GM18868 (cell line): ENCODE results near the gene GRIN3A.
"Not testable (repeated sequence)": the region's sequence is repeated elsewhere in the genome, so short reads cannot be mapped to it uniquely, and the experiment has no call there.

Experiments
- ATAC-seq: cut with Tn5 transposase; IDR thresholded peaks from one replicate; pipeline ENCODE4 v1.9.1; 2021; ENCODE audit warnings: mild to moderate bottlenecking, moderate library complexity; ENCODE audit not compliant: unreplicated experiment

Gene GRIN3A

DNA sequence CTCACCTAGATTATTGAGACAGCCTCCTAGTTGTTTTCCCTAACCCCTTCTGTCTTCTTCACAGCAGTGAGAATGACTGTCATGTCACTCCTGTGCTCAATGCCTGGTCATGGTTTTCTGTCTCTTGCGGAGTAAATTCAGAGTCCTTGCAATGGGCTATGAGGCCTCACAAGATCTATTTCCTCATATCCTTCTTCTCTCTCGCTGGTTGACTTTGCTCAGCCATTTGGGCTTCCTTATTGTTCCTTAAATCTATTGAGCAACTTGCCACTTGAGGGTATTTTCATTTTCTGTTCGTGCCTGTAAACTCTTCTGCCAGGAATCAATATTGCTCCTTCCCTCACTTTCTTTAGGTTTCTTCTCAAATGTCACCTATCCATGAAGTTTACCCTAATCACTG is 152.7 kb downstream of the GRIN3A start:
- ATAC-seq, result no peak

DNA sequence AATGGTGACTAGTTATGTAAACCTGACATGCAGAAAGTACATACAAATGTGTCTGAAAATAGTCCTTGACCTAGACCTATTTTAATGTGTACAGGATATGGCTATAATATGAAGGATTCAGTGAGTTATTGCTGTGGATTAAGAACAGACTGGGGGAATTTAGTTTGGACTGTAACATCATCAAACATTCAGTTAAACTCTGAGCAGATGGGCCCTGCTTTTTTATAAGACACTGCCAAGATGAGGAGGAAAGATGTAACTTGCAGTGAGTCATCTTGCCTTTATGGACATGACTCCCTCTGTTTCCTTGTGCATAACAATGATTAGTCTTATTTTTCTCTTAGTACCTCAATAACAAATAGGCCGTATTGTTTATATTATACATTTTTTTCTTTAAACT is 155.9 kb downstream of the GRIN3A start:
- no peak for ATAC-seq

DNA sequence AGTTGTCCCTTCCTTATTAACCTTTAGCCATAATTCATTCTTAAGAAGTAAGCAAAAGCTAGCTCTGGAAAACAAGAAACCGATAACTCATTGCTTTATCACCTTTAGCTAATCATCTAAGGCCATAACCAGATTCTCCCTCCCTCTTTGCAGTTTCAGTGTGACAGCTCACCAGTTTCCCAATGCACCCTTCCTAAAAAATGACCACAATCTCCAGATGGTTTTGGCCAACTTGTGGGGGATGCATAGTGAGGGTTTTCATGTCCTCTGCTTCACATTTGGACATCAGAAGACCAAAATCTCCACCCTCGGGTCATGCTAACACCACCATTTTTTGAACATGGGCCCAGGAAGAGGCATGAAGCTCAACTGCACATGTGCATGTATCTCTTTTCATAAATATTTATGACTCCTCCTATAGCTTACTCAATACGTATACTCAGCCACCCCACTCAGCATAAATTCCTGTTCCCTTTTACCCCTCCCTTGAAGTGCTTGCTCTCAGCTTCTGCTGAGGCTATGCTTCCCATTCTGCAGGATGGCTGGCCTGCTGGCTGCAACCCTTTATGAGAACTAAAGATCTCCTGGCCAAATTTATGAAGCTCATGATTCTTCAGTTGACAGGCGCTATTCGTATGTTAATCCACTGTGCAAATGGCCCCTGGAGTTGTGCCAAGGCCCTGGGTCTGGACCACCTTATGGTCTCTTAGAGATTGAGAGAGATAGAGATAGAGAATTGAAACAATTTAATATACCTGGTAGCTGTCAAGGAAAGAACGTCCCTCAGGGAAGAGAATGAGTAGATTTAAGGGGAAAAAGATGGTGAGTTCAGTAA is 158.5 kb downstream of the GRIN3A start:
- no peak for ATAC-seq

DNA sequence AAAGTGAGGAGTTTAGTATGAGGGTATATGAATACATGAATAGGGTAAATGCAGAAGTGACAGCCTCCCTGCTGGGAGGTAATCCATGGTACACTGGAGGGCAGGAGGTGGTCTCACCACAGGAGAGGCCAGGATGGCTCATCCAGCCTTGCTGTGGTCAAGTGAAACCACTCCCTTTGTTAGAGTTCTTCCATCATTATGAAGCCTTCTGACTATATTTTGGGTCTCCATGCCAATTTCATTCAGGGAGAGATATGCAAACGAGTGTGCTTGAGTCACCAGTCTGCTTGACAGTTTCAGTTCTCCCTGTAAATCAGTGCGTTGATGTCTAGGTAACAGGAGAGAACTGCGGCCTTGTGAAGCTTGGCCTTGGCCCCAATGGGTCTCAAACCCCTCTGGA is 160.1 kb downstream of the GRIN3A start:
- peak; percentile 86 for ATAC-seq

DNA sequence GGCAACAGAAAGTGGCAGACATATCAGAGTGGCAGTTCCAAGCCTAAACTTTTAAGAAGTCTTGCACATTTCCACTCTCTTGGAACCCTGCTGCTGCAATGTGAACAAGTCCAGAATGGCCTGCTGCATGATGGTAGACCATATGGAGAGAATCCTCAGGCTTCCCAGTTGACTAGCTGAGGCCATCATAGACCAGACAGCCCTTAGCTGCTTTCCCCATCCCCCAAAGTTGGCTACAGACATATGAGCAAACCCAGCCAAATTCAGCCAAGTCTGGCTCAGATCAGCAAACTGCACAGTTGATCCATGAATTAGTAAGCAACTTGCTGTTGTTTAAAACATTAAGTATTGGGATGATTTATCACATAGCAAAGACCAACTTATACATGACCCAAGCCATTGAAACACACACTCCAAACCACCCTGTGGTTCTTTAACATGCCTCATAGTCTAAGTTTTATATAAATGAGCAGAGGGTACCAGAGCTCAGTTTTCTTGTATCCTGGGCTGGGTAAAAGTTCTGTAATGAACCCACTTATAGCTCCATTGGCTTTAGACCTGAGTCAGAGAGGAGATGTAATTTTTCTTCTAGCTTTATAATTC is 163.6 kb downstream of the GRIN3A start:
- ATAC-seq, result no peak

DNA sequence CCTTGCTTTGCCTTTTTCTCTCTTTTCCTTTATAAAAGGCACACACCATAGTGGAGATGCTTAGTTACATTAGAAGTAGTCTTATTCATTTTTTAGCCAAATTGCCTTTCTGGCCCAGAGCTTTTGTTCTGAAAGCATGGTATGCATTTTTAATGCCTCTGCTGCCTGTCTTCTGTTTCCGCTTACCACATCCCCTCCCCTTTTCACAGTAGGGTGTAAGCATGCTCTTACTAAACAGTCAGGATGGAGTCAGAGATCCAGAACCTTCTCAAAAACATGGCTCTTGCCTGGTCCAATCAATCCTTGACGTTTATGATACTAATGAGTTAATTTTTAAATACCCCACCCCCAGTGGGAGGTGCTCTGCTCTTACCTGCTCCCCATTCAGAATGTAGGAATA is 166.1 kb downstream of the GRIN3A start:
- no peak for ATAC-seq

DNA sequence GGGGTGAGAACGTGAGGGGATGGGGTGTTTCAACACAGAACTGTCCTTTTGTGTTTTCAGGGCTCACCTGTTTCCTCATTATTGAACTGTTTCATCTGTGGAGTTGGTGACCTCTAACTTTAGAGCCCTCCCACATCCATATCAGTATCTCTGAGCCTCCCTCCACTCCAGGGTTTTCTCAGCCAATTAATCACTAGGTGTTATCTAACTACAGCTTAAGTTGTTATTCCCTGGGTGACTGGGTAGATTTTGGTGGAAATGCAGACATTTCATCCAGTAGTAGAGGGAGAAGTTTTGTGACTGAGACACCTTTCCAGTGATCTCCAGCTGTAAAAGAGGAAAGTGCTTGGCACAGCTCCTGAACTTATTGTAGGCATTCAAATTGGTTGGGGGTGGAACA is 167.3 kb downstream of the GRIN3A start:
- ATAC-seq, result no peak

DNA sequence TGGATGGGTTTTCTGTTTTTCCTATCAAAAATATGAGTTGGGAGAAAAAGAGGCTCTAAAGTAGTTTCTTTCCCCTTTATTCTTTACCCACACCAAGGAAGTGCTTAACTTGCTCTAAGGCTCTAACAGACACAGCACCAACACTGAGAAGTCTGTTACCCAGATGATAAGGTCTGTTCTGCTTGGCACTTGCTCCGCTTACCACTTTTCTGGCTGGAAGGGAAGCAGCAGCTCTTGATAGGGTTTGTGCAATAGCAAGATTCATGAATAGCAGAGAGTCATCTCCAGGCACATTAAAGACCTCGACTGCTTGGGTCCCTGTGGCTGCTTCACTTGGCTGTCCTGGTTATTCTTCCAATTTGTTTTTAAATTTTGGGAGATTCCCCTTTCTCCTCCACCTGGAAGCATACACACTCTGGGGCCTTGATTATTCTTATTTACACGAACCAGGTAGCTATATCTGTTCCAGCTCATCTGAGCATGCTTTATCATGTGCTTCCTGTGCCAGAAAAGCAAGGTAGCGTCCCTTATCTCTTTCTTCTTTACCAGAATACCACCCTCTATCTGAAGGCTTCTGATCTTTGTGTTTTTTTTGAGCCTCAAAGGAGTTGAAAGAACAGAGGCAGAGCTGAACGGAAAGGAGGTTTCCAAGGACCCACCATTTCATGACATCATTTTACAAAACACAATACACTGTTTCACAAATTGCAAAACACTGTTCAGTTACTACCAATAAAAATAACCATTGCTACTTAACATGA is 168.5 kb downstream of the GRIN3A start:
- ATAC-seq, result no peak

DNA sequence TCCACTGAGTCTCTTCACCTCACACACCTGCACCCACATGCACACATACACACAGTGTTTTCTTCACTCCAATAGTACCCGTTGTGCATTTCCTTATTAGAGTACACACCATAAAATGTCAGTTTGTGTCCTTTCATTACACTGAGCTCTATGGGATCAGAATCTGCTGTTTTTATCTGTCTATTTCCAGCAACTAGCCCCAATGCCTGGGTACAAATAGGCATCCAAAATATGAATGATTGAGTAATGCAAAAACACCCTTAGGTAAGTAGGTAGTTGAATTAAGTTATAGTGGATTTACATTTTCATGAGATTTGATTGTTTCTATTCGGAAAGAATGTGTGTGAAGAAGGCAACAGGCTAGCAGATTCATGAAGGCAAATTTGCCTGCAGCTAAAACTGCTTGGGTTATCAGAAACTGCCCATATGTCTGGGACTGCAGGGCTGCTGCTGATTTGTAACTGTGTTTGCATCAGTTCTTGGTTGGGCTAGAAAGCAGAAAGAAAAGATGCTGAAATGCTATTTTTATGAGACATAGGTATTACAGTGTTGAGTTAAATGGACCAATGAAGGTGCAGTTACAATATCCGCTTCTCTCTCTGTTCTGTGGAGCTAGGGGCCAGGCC is 170.6 kb downstream of the GRIN3A start:
- ATAC-seq, result no peak

DNA sequence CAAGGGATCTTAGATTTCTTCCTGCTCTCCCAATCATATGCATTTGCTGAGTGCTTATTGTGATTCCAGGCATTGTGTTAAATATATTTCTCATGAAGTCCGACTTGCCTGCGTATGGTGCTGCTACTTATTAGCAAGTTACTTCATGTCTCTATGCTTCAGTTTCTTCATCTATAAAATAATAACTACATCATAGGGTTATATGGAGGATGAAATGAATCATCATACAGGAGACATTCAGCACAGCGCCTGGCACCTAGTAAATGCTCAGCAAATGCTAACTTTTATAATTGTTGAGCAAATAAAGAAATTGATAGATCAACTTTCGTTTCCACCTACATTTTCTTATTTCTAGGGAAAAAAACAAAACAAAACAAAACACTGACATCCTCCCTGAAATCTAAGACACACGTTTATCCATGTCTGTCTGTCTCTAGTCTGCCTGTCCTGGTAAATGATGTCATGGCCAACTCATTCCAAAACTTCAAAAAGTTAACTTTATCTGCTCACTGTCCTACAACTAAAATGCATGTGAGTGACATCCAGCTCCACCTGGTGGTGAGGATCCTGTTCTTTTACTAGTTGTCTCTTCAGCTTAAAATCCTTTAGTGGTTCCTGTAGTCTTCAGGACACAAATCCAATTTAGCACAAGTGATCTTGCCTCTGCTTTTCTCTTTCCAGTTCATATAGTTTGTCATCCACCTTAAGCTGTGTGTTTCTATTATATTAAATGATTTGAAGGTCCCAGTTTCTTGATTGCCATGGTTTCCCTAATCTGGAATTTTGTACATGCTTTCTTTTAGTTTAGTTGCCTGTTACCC is 171.3 kb downstream of the GRIN3A start:
- ATAC-seq, result peak; percentile 87

DNA sequence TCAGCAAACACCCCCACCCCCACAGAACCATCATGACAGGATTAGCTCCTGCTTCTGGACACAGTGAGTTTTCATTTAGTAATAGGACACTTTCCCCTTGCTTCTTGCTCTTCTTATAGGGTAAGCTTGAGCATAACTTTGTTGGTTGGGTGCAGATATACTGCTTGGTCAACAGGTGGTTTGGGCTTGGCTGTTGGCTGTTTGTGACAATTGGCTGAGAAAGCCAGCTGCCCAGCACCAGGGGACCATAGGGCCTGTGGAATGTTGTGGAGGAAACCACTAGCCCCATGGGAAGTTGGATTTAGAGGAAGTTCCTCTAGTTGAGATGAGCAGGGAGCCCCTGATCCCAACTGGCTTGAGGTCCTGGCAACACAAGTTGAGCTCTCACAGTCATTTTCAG is 174.2 kb downstream of the GRIN3A start:
- no peak for ATAC-seq

DNA sequence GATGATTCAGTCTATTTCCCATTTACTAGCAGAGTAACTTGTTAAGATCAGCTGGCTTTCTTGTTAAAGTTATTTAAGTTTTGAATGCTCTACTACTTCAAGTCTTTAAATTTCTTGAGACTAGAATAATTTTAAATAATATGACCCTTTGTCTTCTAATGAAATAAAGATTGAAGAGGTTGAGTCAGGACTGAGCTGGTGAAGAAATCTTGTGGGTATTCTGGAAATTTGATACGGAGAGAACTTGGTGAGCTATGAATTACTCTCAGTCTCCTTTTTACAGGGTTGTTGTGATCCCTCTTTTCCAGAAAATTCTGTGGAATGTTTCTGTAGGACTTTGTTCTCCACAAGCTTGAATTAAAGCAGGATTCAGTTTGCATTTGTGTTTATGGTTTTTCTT is 175.5 kb downstream of the GRIN3A start:
- no peak for ATAC-seq

DNA sequence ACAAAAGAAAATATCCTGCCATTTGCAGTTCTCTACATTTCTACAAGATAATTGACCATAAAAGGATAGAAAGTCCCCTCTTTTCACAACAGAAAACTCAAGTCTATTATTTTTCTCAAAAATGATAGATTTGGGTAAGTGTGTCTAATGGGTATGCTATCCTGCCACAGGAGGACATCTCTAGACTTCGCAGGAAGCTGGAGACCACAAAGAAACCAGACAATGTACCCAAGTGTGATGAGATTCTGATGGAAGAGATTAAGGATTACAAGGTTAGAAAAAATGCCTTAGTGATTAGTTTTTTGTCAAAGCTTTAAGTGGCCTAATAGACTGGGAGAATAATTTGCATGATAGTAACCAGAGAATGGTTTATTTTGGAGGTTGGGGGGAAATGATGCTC is 176.7 kb downstream of the GRIN3A start:
- ATAC-seq, result no peak

DNA sequence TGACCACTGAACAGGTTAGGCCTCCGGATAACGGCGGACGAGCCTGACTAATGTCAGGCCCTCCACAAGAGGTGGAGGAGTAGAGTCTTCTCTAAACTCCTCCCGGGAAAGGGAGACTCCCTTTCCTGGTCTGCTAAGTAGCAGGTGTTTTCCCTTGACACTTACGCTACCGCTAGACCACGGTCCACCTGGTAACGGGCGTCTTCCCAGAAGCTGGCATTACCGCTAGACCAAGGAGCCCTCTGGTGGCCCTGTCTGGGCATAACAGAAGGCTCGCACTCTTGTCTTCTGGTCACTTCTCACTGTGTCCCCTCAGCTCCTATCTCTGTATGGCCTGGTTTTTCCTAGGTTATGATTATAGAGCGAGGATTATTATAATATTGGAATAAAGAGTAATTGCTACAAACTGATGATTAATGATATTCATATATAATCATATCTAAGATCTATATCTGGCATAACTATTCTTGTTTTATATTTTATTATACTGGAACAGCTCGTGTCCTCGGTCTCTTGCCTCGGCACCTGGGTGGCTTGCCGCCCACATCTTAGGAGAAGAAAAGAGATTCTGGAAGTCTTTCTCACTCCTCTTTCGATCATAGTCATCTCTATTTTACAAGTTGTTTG is 188.9 kb downstream of the GRIN3A start:
- ATAC-seq, result not testable (repeated sequence)

DNA sequence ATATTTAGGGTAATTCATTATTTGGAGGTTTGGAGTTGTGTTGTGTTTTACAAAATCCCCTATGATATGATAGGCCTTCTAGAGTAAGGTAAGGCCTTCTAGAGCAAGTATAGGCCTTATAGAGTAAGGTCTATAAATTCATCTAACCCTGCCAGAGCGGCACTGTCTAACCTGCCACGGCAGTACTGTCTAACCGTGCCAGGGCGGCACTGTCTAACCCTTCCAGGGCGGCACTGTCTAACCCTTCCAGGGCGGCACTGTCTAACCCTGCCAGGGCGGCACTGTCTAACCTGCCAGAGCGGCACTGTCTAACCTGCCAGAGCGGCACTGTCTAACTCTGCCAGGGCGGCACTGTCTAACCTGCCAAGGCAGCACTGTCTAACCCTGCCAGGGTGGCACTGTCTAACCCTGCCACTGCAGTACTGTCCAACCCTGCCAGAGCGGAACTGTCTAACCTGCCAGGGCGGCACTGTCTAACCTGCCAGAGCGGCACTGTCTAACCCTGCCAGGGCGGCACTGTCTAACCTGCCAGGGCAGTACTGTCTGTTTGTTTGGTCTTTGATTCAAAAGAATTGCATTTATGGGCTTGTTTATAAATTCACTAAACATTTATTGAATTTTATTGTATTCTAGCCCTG is 195.2 kb downstream of the GRIN3A start:
- ATAC-seq, result no peak

DNA sequence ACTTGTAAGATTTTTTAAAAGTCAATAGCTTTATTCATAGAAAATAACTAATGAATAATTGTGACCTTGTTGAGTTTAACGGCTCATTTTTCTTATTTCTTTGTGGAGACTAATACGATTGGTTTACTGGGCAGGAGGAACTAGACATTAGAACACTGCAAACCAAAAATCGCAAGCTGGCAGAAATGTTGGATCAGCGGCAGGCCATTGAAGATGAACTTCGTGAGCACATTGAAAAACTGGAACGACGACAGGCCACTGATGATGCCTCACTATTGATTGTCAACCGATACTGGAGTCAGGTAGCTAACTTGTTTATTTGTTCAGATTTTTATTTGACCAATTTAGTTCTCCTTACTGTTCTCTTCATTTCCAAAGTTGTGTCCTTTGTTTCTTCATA is 198.4 kb downstream of the GRIN3A start:
- no peak for ATAC-seq

DNA sequence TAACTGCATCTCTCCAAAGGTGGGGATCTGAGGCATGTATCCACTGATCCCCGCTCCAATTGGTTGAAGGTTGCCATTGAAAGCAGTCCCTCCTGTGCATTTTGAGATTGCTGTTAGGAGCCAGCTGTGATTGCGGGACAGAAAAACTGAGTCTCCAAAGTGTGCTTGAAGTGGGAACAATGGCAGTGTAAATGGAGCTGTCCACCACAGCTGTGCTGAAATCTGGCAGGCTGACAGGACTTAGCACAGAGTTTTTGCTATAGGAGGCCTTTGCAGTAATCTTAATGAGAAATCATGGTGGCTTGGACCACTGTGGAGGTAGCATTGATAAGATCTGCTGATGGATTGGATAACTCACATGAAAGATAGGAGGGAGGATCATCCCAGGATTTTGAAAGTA is 201.5 kb downstream of the GRIN3A start:
- ATAC-seq, result no peak

DNA sequence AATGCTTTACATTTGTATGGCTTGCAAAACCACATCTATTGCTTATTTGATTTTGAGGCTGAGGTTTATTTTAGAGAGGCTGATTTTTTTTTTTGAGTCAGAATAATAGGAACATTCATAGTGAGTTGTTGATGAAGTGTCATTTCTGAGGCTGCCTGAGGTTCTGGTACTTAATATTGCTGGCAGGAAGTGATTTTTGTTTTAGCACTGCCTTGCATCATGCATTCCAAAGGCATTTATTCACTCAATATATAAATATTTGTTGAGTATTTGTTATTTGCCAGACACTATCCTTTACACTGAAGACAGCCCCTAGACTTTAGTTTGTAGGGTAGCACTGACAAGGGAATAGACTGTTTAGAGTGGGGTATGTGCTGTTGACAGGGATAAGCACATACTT is 202.1 kb downstream of the GRIN3A start:
- no peak for ATAC-seq

DNA sequence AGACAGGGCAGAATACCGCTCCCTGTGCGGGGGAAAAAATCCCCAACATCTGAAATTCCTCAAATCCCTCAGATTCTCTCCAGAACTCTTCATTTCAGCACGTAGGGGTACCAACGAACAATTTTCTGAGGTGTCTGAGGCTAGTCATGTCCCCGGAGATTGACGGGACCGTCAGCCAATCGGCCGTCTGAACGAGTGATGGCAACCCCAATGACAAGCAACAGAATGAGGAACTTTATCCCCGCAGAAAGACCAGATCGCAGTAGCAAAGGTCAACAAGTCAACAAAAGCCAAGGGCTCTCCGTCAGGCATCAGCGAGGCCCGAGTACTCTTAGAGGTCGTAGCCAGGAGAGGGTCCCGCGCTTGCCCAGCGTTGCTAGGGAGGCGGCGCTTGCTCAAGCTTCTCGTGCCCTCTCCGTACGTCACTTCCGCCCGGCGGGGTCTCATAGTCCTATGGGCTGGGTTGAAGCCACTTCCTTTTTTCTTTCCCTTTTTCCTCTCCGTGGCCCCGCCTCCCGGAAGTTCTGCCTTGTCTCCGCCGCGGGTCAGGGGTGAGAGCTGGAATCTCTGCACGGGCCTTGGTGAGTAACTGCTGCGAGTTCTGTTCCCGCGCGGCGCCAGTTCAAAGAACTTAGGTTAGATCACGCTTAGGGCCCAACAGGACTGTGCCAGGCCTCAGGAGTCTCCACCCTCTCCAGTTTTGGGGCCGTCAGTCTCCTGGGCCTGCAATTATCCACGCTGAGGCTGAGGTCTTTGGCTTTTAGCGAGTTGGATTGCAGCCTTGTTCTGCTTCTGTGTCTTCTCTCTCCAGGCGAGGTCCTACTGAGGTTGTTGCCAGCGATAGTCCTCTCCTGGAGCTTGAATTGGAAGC is 204.9 kb downstream of the GRIN3A start, which contains the start of gene RNF20:
RNF20 (plus strand) TSS at position 520 of the 871 bp plus-strand sequence. CDS start 1,571 bp downstream, outside the sequence.
- peak; percentile 97 for ATAC-seq
